GM19099 (cell line): Measurements from ENCODE around the gene BLOC1S4.

Experiments
- POLR2A ChIP-seq: IDR thresholded peaks from 3 replicates; pipeline ENCODE4 v1.6.1; 2011; ENCODE audit warnings: low read depth; ENCODE audit not compliant: insufficient read length; ENCODE audit errors: extremely low read depth

BLOC1S4 gene

GRCh38 chr4:6705646-6706045 is 10.3 kb upstream of the BLOC1S4 start:
- no peak for TF ChIP-seq POLR2A

GRCh38 chr4:6706173-6706572 is 9.8 kb upstream of the BLOC1S4 start:
- no peak for TF ChIP-seq POLR2A

- TF ChIP-seq POLR2A = peak; percentile 85
Measured at GRCh38 chr4:6709230-6710114, 6.5 kb upstream of the BLOC1S4 start, which contains the start of gene MRFAP1L1. MRFAP1L1 (minus strand) TSS chr4:6709865; CDS start chr4:6709629, 236 bp downstream.

GRCh38 chr4:6710282-6710681 is 5.7 kb upstream of the BLOC1S4 start:
- TF ChIP-seq POLR2A = no peak

DNA sequence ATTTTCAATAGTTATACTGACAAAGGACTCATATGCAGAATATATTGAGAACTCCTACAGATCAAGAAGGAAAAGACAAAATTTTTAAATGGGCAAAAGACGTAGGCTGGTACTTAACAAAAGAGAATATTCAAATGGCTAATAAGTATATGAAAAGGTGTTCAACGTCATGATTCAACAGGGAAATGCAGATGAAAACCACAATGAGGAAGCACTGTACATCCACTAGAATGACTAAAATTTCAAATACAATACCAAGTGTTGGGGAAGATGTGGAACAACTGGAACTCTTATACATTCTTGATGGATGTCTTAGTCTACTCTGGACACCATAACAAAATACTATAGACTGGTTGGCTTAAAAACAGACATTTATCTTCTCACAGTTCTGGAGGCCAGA is 5.0 kb upstream of the BLOC1S4 start:
- TF ChIP-seq POLR2A = no peak

DNA sequence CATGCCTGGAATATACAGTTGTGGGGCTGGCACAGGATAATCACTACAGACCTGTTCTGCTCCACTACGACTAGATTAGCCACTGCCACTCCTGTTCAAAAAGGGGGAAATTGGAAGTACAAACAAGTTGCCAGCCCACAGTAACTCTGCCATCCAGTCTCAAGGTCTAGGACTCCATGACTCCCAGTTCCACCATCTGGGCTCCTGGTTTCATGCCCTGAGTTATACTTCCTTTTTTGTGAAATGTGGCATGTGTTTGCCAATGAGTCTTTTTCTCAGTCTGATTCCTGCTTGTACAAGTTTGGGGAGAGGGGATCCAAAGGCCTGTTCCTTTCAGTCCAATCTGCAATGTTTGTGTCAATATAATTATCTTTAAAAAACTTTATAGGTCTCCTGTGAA is 1.0 kb upstream of the BLOC1S4 start:
- TF ChIP-seq POLR2A = no peak

GRCh38 chr4:6715704-6716017 is 313 bp upstream of the BLOC1S4 start:
- TF ChIP-seq POLR2A = no peak

- TF ChIP-seq POLR2A = no peak
Measured at GRCh38 chr4:6716958-6717655, 1.1 kb downstream of the BLOC1S4 start.

DNA sequence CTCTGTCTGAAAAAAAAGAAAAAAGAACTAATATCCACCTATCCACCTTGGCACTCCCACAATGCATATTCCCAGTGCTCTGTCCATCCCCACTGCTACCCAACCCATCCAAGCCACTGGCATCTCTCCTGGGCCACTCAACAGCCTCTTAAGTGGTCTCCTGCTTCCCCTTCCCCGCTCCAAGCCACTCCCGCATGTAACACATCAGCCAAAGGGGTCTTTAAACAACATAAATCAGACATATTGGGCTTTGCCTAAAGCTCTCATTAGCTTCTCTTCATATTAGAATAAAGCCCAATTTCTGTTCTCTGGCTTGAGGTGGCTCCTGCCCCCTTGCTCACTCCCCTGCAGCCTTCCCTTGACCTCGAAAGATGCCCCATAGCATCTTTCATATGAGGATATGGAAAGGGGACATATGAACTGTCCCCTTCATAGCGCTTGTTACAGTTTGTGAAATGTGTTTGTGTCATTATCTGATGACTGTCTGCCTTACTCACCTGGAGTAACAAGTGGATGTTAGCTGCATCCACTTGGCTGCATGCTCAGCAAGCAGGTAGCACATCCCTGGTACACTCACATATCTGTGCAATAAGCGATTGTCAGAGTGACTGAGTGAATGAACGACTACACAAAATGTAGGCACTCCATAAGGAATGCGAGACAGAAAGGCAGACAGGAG is 3.1 kb downstream of the BLOC1S4 start:
- TF ChIP-seq POLR2A = no peak

- TF ChIP-seq POLR2A = no peak
Measured at GRCh38 chr4:6719611-6720179, 3.7 kb downstream of the BLOC1S4 start.

DNA sequence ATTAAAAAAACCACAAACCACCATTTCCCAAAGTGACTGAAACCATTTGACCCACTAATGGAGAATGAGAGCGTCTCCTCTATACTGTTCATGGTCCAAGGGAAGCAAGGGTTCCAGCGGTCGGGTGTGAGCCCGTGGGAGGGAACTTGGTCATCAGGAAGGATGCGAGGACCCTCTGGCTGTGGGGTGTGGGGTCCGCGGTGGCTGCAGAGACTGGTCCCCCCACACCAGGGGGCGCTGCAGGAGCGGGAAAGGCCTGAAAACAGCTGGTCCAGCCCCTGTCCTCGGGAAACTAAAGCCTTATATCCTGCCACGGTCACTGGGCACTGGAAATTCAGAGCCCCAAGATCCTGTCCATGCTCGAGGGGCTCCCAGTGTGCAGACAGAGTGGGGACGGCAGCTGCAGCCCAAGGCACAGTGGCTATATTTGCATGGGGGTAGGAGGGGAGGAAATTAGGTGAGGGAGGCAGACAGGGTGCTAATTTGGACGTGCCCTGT is 4.3 kb downstream of the BLOC1S4 start:
- no peak for TF ChIP-seq POLR2A

GRCh38 chr4:6721121-6721520 is 5.1 kb downstream of the BLOC1S4 start:
- no peak for TF ChIP-seq POLR2A

- TF ChIP-seq POLR2A = no peak
Measured at GRCh38 chr4:6722891-6723290, 6.9 kb downstream of the BLOC1S4 start.

- TF ChIP-seq POLR2A = no peak
Measured at GRCh38 chr4:6723851-6724250, 7.9 kb downstream of the BLOC1S4 start.
